Measurements from ENCODE around the gene NPEPL1. TPM values are rescaled to one million over a fixed set of nuclear protein-coding genes. Genes with fewer than 3 reads are reported as not detected.

NPEPL1 gene
- total and polyA plus RNA-seq, 9 donors = 6.2 to 41.0 (median 33.9) TPM

GRCh38 chr20:58673119-58673518, 19.5 kb upstream of the NPEPL1 start:
- 91 to 93% (median 93%) methylated on average over 9 of the region's 9 CpGs for WGBS, 3 donors
- no peak overlapping the region for H3K27ac ChIP-seq

GRCh38 chr20:58675146-58675584, 17.4 kb upstream of the NPEPL1 start:
- WGBS, 3 donors = 78 to 92% (median 85%) methylated on average over 18 of the region's 18 CpGs

More at GRCh38 chr20:58673119-58673518, 19.5 kb upstream of the NPEPL1 start:
- no peak for TF ChIP-seq CTCF (IDR thresholded peaks at IDR 0.05)
- TF ChIP-seq EP300 (IDR thresholded peaks at IDR 0.05) = no peak
- no peak for TF ChIP-seq POLR2A (IDR thresholded peaks at IDR 0.05)
- DNase-seq = no peak
- Histone ChIP-seq H3K27me3 (no peaks in the 10 kb centered on the region), H3K36me3 (no peaks in the 10 kb centered on the region), H3K4me1 (ENCODE audit: insufficient read depth) (no peaks in the 10 kb centered on the region), H3K9me3 (no peaks in the 10 kb centered on the region), H3K4me3 (no peak overlapping the region)
- intact Hi-C loops (cut with DNase I) = no loop called here

GRCh38 chr20:58675641-58676040, 17.0 kb upstream of the NPEPL1 start:
- 83 to 90% (median 85%) methylated on average over 17 of the region's 17 CpGs for WGBS, 3 donors
- no peak overlapping the region for H3K4me3 ChIP-seq
- no peaks in the 10 kb centered on the region for H3K4me1 ChIP-seq (ENCODE audit: insufficient read depth)
- no peak for DNase-seq
- H3K27me3 ChIP-seq = no peaks in the 10 kb centered on the region
- no peak overlapping the region for H3K27ac ChIP-seq
- TF ChIP-seq EP300 (IDR thresholded peaks at IDR 0.05) (no peak), CTCF (IDR thresholded peaks at IDR 0.05) (no peak), POLR2A (IDR thresholded peaks at IDR 0.05) (no peak)
- H3K9me3 ChIP-seq = no peaks in the 10 kb centered on the region
- H3K36me3 ChIP-seq = no peaks in the 10 kb centered on the region
- intact Hi-C loops (cut with DNase I) = no loop called here

More at GRCh38 chr20:58675146-58675584, 17.4 kb upstream of the NPEPL1 start:
- H3K4me3 ChIP-seq = no peak overlapping the region
- no peaks in the 10 kb centered on the region for H3K9me3 ChIP-seq
- no peaks in the 10 kb centered on the region for H3K36me3 ChIP-seq
- TF ChIP-seq CTCF (IDR thresholded peaks at IDR 0.05) (no peak), POLR2A (IDR thresholded peaks at IDR 0.05) (no peak), EP300 (IDR thresholded peaks at IDR 0.05) (no peak)
- H3K4me1 ChIP-seq (ENCODE audit: insufficient read depth) = no peaks in the 10 kb centered on the region
- intact Hi-C loops (cut with DNase I) = no loop called here
- no peak overlapping the region for H3K27ac ChIP-seq
- no peak for DNase-seq
- no peaks in the 10 kb centered on the region for H3K27me3 ChIP-seq

GRCh38 chr20:58676161-58676560, 16.4 kb upstream of the NPEPL1 start:
- intact Hi-C loops (cut with DNase I) = no loop called here
- Histone ChIP-seq H3K36me3 (no peaks in the 10 kb centered on the region), H3K27me3 (no peaks in the 10 kb centered on the region), H3K4me3 (no peak overlapping the region), H3K27ac (no peak overlapping the region), H3K4me1 (ENCODE audit: insufficient read depth) (no peaks in the 10 kb centered on the region), H3K9me3 (no peaks in the 10 kb centered on the region)
- no peak for DNase-seq
- WGBS, 3 donors = 94 to 95% (median 94%) methylated on average over 19 of the region's 19 CpGs
- TF ChIP-seq CTCF (IDR thresholded peaks at IDR 0.05) (no peak), EP300 (IDR thresholded peaks at IDR 0.05) (no peak), POLR2A (IDR thresholded peaks at IDR 0.05) (no peak)
